Common myeloid progenitor, CD34-positive (primary cell): Measurements from ENCODE around the gene MICALL2.

Source experiments
- CTCF ChIA-PET: fragments of 350-600 bp; sonication (Branson Sonifier 250); formaldehyde crosslinking; loops from one replicate; lab custom pipeline; 2021; ENCODE audit warnings: antibody characterized with exemption; lab: Charles Lee
- POLR2A ChIA-PET: fragments of 350-600 bp; sonication (Branson Sonifier 250); formaldehyde crosslinking; loops from one replicate; lab custom pipeline; 2021; ENCODE audit warnings: antibody characterized with exemption; lab: Charles Lee
- DNase-seq, 3 donors: peaks; one replicate each; pipeline versions ENCODE4 v3.0.0 to v3.0.0-alpha.2; 2013
- H3K27ac ChIP-seq, 2 experiments: 1 replicate in 1 of 2; 2 replicates in 1 of 2; pipeline ENCODE4 v1.7.0; 2013; ENCODE audit warnings: inconsistent platforms in 2 of 2, low read length in 2 of 2, mild to moderate bottlenecking in 2 of 2, low read depth in 1 of 2, moderate library complexity in 1 of 2; ENCODE audit not compliant: severe bottlenecking in 2 of 2, insufficient read depth in 1 of 2, poor library complexity in 1 of 2
- H3K27me3 ChIP-seq, 5 experiments: replicated peaks in 2 of 5; 1 replicate in 3 of 5; 2 replicates in 2 of 5; pipeline versions ENCODE4 v1.6.1 to v1.7.0; 2013; ENCODE audit warnings: low read length in 4 of 5, mild to moderate bottlenecking in 2 of 5, moderate library complexity in 2 of 5, inconsistent platforms in 1 of 5; ENCODE audit not compliant: insufficient read depth in 5 of 5, control insufficient read depth in 4 of 5
- H3K36me3 ChIP-seq, 4 experiments: 1 replicate in 2 of 4; 2 replicates in 2 of 4; pipeline versions ENCODE4 v1.6.1 to v1.7.0; 2013; ENCODE audit warnings: low read length in 3 of 4, control low read depth in 1 of 4, mild to moderate bottlenecking in 1 of 4; ENCODE audit not compliant: control insufficient read depth in 4 of 4, insufficient read depth in 4 of 4
- H3K4me1 ChIP-seq, 4 experiments: 1 replicate in 3 of 4; 2 replicates in 1 of 4; pipeline versions ENCODE4 v1.6.1 to v1.7.1; 2013; ENCODE audit warnings: low read length in 3 of 4, mild to moderate bottlenecking in 3 of 4, control low read depth in 1 of 4, inconsistent platforms in 1 of 4, moderate library complexity in 1 of 4; ENCODE audit not compliant: control insufficient read depth in 4 of 4, insufficient read depth in 4 of 4; ENCODE audit errors: control extremely low read depth in 1 of 4
- H3K4me3 ChIP-seq, 7 experiments: 1 replicate in 4 of 7; 2 replicates in 3 of 7; pipeline versions ENCODE4 v1.5.1 to v1.7.0; 2013; ENCODE audit warnings: mild to moderate bottlenecking in 7 of 7, low read length in 6 of 7, moderate library complexity in 6 of 7, inconsistent platforms in 2 of 7, low read depth in 2 of 7, control low read depth in 1 of 7; ENCODE audit not compliant: insufficient read depth in 4 of 7, control insufficient read depth in 1 of 7; ENCODE audit errors: extremely low read depth in 1 of 7
- H3K9me3 ChIP-seq, 5 experiments: 1 replicate in 4 of 5; 2 replicates in 1 of 5; pipeline versions ENCODE4 v1.6.1 to v1.7.1; 2013; ENCODE audit warnings: low read length in 4 of 5, mild to moderate bottlenecking in 2 of 5, inconsistent platforms in 1 of 5, low read depth in 1 of 5, moderate library complexity in 1 of 5; ENCODE audit not compliant: control insufficient read depth in 4 of 5, insufficient read depth in 2 of 5; ENCODE audit errors: control extremely low read depth in 1 of 5
- WGBS: methylation state at CpG from one replicate; pipeline ENCODE4 v1.1.5; 2013; ENCODE audit not compliant: insufficient coverage; 5-methylcytosine and 5-hydroxymethylcytosine counted together

MICALL2 gene

GRCh38 chr7:1461646-1462375 is 2.5 kb upstream of the MICALL2 start:
- no peak for DNase-seq
- H3K27ac ChIP-seq, result peak overlapping the region in 1 of 2 experiments; percentile 81
- POLR2A ChIA-PET, result no interaction called here
- 78% methylated on average over 16 of the region's 18 CpGs for WGBS
- no peaks in the 10 kb centered on the region for H3K36me3 ChIP-seq
- H3K27me3 ChIP-seq, result no peaks in the 10 kb centered on the region
- CTCF ChIA-PET, result interaction anchor here (1.4 to 2.4 kb wide), 4 partner anchors 10 to 29 kb away, joined by 5 to 11 read pairs (median 6); no protein-coding TSS in a partner anchor
- H3K9me3 ChIP-seq, result no peaks in the 10 kb centered on the region
- peaks cover 0 to 63% (median 53%) of the 10 kb centered on the region in 4 experiments for H3K4me1 ChIP-seq
- no peak overlapping the region for H3K4me3 ChIP-seq

GRCh38 chr7:1460821-1461645 is 1.8 kb upstream of the MICALL2 start:
- Histone ChIP-seq H3K27me3 (no peaks in the 10 kb centered on the region), H3K4me1 (peaks cover 0 to 58% (median 54%) of the 10 kb centered on the region in 4 experiments), H3K4me3 (peak overlapping the region in 4 of 7 experiments; percentile 67 to 80 (median 73)), H3K9me3 (no peaks in the 10 kb centered on the region), H3K27ac (peak overlapping the region in 1 of 2 experiments; percentile 81), H3K36me3 (no peaks in the 10 kb centered on the region)
- ChIA-PET POLR2A (interaction anchor here (0.5 kb wide), 1 partner anchor 52 kb away, joined by 5 read pairs; no protein-coding TSS in a partner anchor), CTCF (interaction anchor here (1.3 to 2.4 kb wide), 6 partner anchors 9 to 38 kb away, joined by 3 to 11 read pairs (median 6); no protein-coding TSS in a partner anchor)
- peak; percentile 41 to 81 (median 79) for DNase-seq
- WGBS, result 31% methylated on average over 25 of the region's 30 CpGs

- Histone ChIP-seq H3K36me3 (no peaks in the 10 kb centered on the region), H3K9me3 (no peaks in the 10 kb centered on the region), H3K4me1 (peaks cover 0 to 60% (median 55%) of the 10 kb centered on the region in 4 experiments), H3K4me3 (peak overlapping the region; percentile 27 to 80 (median 67)), H3K27ac (peak overlapping the region in 1 of 2 experiments; percentile 75), H3K27me3 (no peaks in the 10 kb centered on the region)
- CTCF ChIA-PET, result interaction anchor here (1.3 to 2.4 kb wide), 6 partner anchors 8 to 37 kb away, joined by 3 to 11 read pairs (median 6); no protein-coding TSS in a partner anchor
- 7% methylated on average over 23 of the region's 30 CpGs for WGBS
- peak in 2 of 3 donors; percentile 62 for DNase-seq
- POLR2A ChIA-PET, result interaction anchor here (0.5 kb wide), 1 partner anchor 52 kb away, joined by 5 read pairs; no protein-coding TSS in a partner anchor
Measured at GRCh38 chr7:1459920-1460820, 900 bp upstream of the MICALL2 start.

DNA sequence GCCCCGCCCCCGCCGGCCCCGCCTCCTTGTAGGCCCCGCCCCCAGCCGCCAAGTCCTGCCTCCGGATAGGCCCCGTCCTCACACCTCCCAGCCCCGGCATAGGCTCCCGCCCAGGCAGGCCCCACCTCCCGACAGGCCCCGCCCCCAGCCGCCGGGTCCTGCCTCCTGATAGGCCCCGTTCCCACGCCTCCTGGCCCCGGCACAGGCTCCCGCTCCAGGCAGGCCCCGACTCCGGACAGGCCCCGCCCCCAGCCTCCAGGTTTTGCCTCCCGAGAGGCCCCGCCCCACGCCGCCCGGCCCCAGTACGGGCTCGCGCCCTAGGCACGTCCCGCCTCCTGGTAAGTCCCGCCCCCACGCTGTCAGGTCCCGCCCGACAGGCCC is 232 bp upstream of the MICALL2 start:
- no peaks in the 10 kb centered on the region for H3K27me3 ChIP-seq
- CTCF ChIA-PET, result interaction anchor here (1.6 kb wide), 1 partner anchor 13 kb away, joined by 3 read pairs; no protein-coding TSS in a partner anchor
- H3K9me3 ChIP-seq, result no peaks in the 10 kb centered on the region
- WGBS, result 0% methylated on average over 28 of the region's 35 CpGs
- no peaks in the 10 kb centered on the region for H3K36me3 ChIP-seq
- no peak overlapping the region for H3K27ac ChIP-seq
- peaks cover 0 to 67% (median 56%) of the 10 kb centered on the region in 4 experiments for H3K4me1 ChIP-seq
- peak overlapping the region in 5 of 7 experiments; percentile 67 to 86 (median 78) for H3K4me3 ChIP-seq
- peak; percentile 97 to 99 (median 98) for DNase-seq
- POLR2A ChIA-PET, result no interaction called here

GRCh38 chr7:1457949-1458682 is 1.2 kb downstream of the MICALL2 start:
- H3K36me3 ChIP-seq, result no peaks in the 10 kb centered on the region
- ChIA-PET CTCF (interaction anchor here (1.0 to 1.6 kb wide), 4 partner anchors 10 to 25 kb away, joined by 3 to 6 read pairs (median 5); no protein-coding TSS in a partner anchor), POLR2A (interaction anchor here (0.6 to 1.1 kb wide), 2 partner anchors 22 to 251 kb away, joined by 3 read pairs; no protein-coding TSS in a partner anchor)
- H3K4me3 ChIP-seq, result peak overlapping the region in 5 of 7 experiments; percentile 67 to 86 (median 78)
- peak overlapping the region in 1 of 2 experiments; percentile 68 for H3K27ac ChIP-seq
- WGBS, result 72% methylated on average over 22 of the region's 23 CpGs
- no peaks in the 10 kb centered on the region for H3K9me3 ChIP-seq
- no peak for DNase-seq
- H3K4me1 ChIP-seq, result peaks cover 0 to 69% (median 56%) of the 10 kb centered on the region in 4 experiments
- no peaks in the 10 kb centered on the region for H3K27me3 ChIP-seq
